CD14-positive monocyte (primary cell): ENCODE results near the gene PTTG1IP. TPM values are rescaled to one million over a fixed set of nuclear protein-coding genes. Genes with fewer than 3 reads are reported as not detected.

ENCODE experiments used
- DNase-seq, 3 donors: peaks; one replicate each; pipeline ENCODE4 v3.0.0-alpha.2; 2011 to 2022
- H2AFZ ChIP-seq: 2 replicates; pipeline ENCODE4 v1.6.0; 2012; ENCODE audit warnings: mild to moderate bottlenecking, low read depth, low read length, inconsistent platforms; ENCODE audit not compliant: insufficient read depth, poor library complexity, severe bottlenecking
- H3K27ac ChIP-seq, 2 donors: 1 replicate in 1 of 2; 2 replicates in 1 of 2; pipeline ENCODE4 v1.5.1; 2012 to 2013; ENCODE audit warnings: low read length in 2 of 2, control low read depth in 1 of 2, inconsistent platforms in 1 of 2, low read depth in 1 of 2, mild to moderate bottlenecking in 1 of 2
- H3K27me3 ChIP-seq, 2 donors: one replicate each; pipeline versions ENCODE4 v1.6.0 to v1.6.1; 2011 to 2013; ENCODE audit warnings: low read length in 2 of 2; ENCODE audit not compliant: control insufficient read depth in 2 of 2, insufficient read depth in 2 of 2
- H3K36me3 ChIP-seq, 2 donors: replicated peaks in 1 of 2; 1 replicate in 1 of 2; 2 replicates in 1 of 2; pipeline versions ENCODE4 v1.5.1 to v1.6.1; 2012 to 2013; ENCODE audit warnings: low read length in 2 of 2, control low read depth in 1 of 2, inconsistent platforms in 1 of 2, mild to moderate bottlenecking in 1 of 2; ENCODE audit not compliant: insufficient read depth in 2 of 2, control insufficient read depth in 1 of 2
- H3K4me1 ChIP-seq, 2 donors: 1 replicate in 1 of 2; 2 replicates in 1 of 2; pipeline versions ENCODE4 v1.5.1 to v1.6.1; 2012 to 2013; ENCODE audit warnings: low read length in 2 of 2, control low read depth in 1 of 2, inconsistent platforms in 1 of 2, mild to moderate bottlenecking in 1 of 2, moderate library complexity in 1 of 2; ENCODE audit not compliant: insufficient read depth in 2 of 2, control insufficient read depth in 1 of 2
- H3K4me2 ChIP-seq: replicated peaks from 2 replicates; pipeline ENCODE3; 2012; ENCODE audit warnings: low read length, moderate library complexity, mild to moderate bottlenecking; ENCODE audit not compliant: poor library complexity, severe bottlenecking; ENCODE audit errors: extremely low read depth
- H3K4me3 ChIP-seq, 3 experiments: fragments of 200-600 bp in 1 of 3; sonication (generic) in 1 of 3; replicated peaks in 1 of 3; 1 replicate in 2 of 3; 2 replicates in 1 of 3; pipeline ENCODE4 v1.5.1; 2011 to 2013; ENCODE audit warnings: low read length in 3 of 3, mild to moderate bottlenecking in 3 of 3, control low read depth in 2 of 3, low read depth in 2 of 3, inconsistent platforms in 1 of 3, moderate library complexity in 1 of 3
- H3K79me2 ChIP-seq: 2 replicates; pipeline ENCODE4 v1.6.0; 2012; ENCODE audit warnings: mild to moderate bottlenecking, control low read depth, inconsistent platforms, low read length, moderate library complexity; ENCODE audit not compliant: insufficient read depth
- H3K9ac ChIP-seq: 2 replicates; pipeline ENCODE4 v1.6.0; 2017; ENCODE audit warnings: low read length, mild to moderate bottlenecking; ENCODE audit not compliant: insufficient read depth, poor library complexity, severe bottlenecking
- H3K9me3 ChIP-seq, 2 donors: replicated peaks in 1 of 2; 1 replicate in 1 of 2; 2 replicates in 1 of 2; pipeline versions ENCODE4 v1.5.1 to v1.6.1; 2012 to 2013; ENCODE audit warnings: low read length in 2 of 2, control low read depth in 1 of 2; ENCODE audit not compliant: control insufficient read depth in 1 of 2, insufficient read depth in 1 of 2
- H4K20me1 ChIP-seq: 2 replicates; pipeline ENCODE4 v1.6.0; 2012; ENCODE audit warnings: mild to moderate bottlenecking, low read length, control low read depth, moderate library complexity; ENCODE audit not compliant: insufficient read depth
- H3K27ac Mint-ChIP-seq, 7 donors: one replicate each; pipeline ENCODE4 v1.8.0; 2020; ENCODE audit warnings: mild to moderate bottlenecking in 7 of 7, mixed read lengths in 7 of 7, moderate library complexity in 6 of 7, inconsistent platforms in 2 of 7
- H3K27me3 Mint-ChIP-seq, 3 donors: one replicate each; pipeline ENCODE4 v1.8.0; 2021 to 2022; ENCODE audit warnings: low read depth in 3 of 3, mild to moderate bottlenecking in 3 of 3, mixed read lengths in 3 of 3, moderate library complexity in 3 of 3, inconsistent platforms in 1 of 3
- H3K36me3 Mint-ChIP-seq, 2 donors: one replicate each; pipeline ENCODE4 v1.8.0; 2020; ENCODE audit warnings: mixed read lengths in 2 of 2, inconsistent platforms in 1 of 2, mild to moderate bottlenecking in 1 of 2
- H3K4me1 Mint-ChIP-seq: one replicate; pipeline ENCODE4 v1.8.0; 2020; ENCODE audit warnings: mild to moderate bottlenecking, mixed read lengths
- H3K4me3 Mint-ChIP-seq, 2 donors: one replicate each; pipeline ENCODE4 v1.8.0; 2020; ENCODE audit warnings: mild to moderate bottlenecking in 2 of 2, mixed read lengths in 2 of 2, moderate library complexity in 1 of 2
- H3K9me3 Mint-ChIP-seq, 7 donors: one replicate each; pipeline ENCODE4 v1.8.0; 2020 to 2022; ENCODE audit warnings: mixed read lengths in 7 of 7, mild to moderate bottlenecking in 6 of 7, moderate library complexity in 6 of 7, inconsistent platforms in 2 of 7
- CTCF ChIP-seq: fragments of 200-600 bp; IDR thresholded peaks from one replicate; pipeline ENCODE4 v1.8.0; 2022; ENCODE audit warnings: antibody characterized with exemption, mild to moderate bottlenecking
- WGBS: methylation state at CpG from one replicate; pipeline ENCODE4 v1.1.5; 2013; ENCODE audit warnings: missing lambda C conversion rate; ENCODE audit not compliant: insufficient coverage; 5-methylcytosine and 5-hydroxymethylcytosine counted together
- intact Hi-C, 2 donors: fragments of 100-400 bp; cut with micrococcal nuclease; formaldehyde crosslinking; loops; one replicate each; pipeline versions ENCODE4 v1.15.0 to v1.15.1; 2023
- polyA plus RNA-seq, 3 donors: library from polyadenylated mRNA; depleted of rRNA in 1 of 3; unstranded in 2 of 3; stranded (reverse) in 1 of 3; fragments of 300-500 nt in 2 of 3; fragments of >200 nt in 1 of 3; fragmentation: Illumina TruSeq in 2 of 3; gene quantifications; 1 replicate in 2 of 3; 2 replicates in 1 of 3; pipeline ENCODE4 v1.2.3, GENCODE V29; 2012 to 2021

The PTTG1IP gene
- polyA plus RNA-seq, 3 donors = 118 to 238 (median 206) TPM

GRCh38 chr21:44855572-44855971, 17.9 kb downstream of the PTTG1IP start:
- Histone ChIP-seq H3K27me3 (no peaks in the 10 kb centered on the region), H3K79me2 (peaks cover 93% of the 10 kb centered on the region), H3K9ac (no peak overlapping the region), H3K4me2 (no peak overlapping the region), H3K27ac (no peak overlapping the region), H3K36me3 (peaks cover 86 to 100% of the 10 kb centered on the region in 2 donors), H3K4me3 (no peak overlapping the region), H4K20me1 (peaks cover 100% of the 10 kb centered on the region), H3K9me3 (no peaks in the 10 kb centered on the region), H2AFZ (no peak overlapping the region), H3K4me1 (peaks cover 10 to 14% of the 10 kb centered on the region in 2 donors)
- intact Hi-C loops = loop anchor here in 1 of 2 donors (5.0 kb wide), 1 partner anchor 33 kb away; no protein-coding TSS in a partner anchor
- Mint-ChIP-seq H3K4me3 (no peak overlapping the region), H3K36me3 (peaks cover 90 to 99% of the 10 kb centered on the region in 2 donors), H3K9me3 (peaks cover 0 to 1% (median 0%) of the 10 kb centered on the region in 7 donors), H3K27me3 (no peaks in the 10 kb centered on the region), H3K4me1 (peaks cover 34% of the 10 kb centered on the region), H3K27ac (peak overlapping the region in 5 of 7 donors; percentile 38 to 75 (median 72))
- WGBS = 87% methylated on average over 12 of the region's 14 CpGs
- DNase-seq = no peak
- no peak for TF ChIP-seq CTCF

GRCh38 chr21:44854664-44855446, 18.6 kb downstream of the PTTG1IP start:
- DNase-seq = peak in 1 of 3 donors; percentile 26
- Histone ChIP-seq H3K4me1 (peaks cover 17 to 21% of the 10 kb centered on the region in 2 donors), H3K27ac (no peak overlapping the region), H3K9me3 (no peaks in the 10 kb centered on the region), H3K4me2 (no peak overlapping the region), H3K79me2 (peaks cover 89% of the 10 kb centered on the region), H3K4me3 (no peak overlapping the region), H4K20me1 (peaks cover 100% of the 10 kb centered on the region), H3K36me3 (peaks cover 90 to 100% of the 10 kb centered on the region in 2 donors), H3K27me3 (no peaks in the 10 kb centered on the region), H2AFZ (no peak overlapping the region), H3K9ac (no peak overlapping the region)
- peaks cover 40% of the 10 kb centered on the region for H3K4me1 Mint-ChIP-seq
- H3K27ac Mint-ChIP-seq = peak overlapping the region; percentile 33 to 78 (median 74)
- WGBS = 37% methylated on average over 29 of the region's 31 CpGs
- H3K27me3 Mint-ChIP-seq = no peaks in the 10 kb centered on the region
- H3K4me3 Mint-ChIP-seq = peak overlapping the region in 1 of 2 donors; percentile 4
- intact Hi-C loops = loop anchor here in 1 of 2 donors (5.0 kb wide), 1 partner anchor 33 kb away; no protein-coding TSS in a partner anchor
- TF ChIP-seq CTCF = no peak
- peaks cover 92 to 99% of the 10 kb centered on the region in 2 donors for H3K36me3 Mint-ChIP-seq
- peaks cover 0 to 1% (median 0%) of the 10 kb centered on the region in 7 donors for H3K9me3 Mint-ChIP-seq
